SK-N-SH treated with all-trans-retinoic acid at 6 μM for 48 hours (cell line): ENCODE data around the gene PTPRT.

ENCODE experiments used
- ATAC-seq: fragments of 200-7000 bp; cut with Tn5 transposase; 3 replicates; pipeline ENCODE4 v1.9.1; 2020; ENCODE audit warnings: mild to moderate bottlenecking, moderate library complexity
- BACH2 ChIP-seq: fragments of 250-450 bp; sonication (Bioruptor Pico); IDR thresholded peaks from 2 replicates; pipeline ENCODE4 v1.9.0; 2021; ENCODE audit warnings: mild to moderate bottlenecking, borderline replicate concordance
- CREB5 ChIP-seq: fragments of 250-450 bp; sonication (Bioruptor Pico); IDR thresholded peaks from 2 replicates; pipeline ENCODE4 v1.5.1; 2020; ENCODE audit warnings: low read depth, mild to moderate bottlenecking, moderate library complexity
- CSDC2 ChIP-seq: fragments of 250-450 bp; sonication (Bioruptor Pico); IDR thresholded peaks from 2 replicates; pipeline ENCODE4 v1.5.0; 2020; ENCODE audit warnings: mild to moderate bottlenecking, moderate library complexity
- CSRNP3 ChIP-seq: fragments of 250-450 bp; sonication (Bioruptor Pico); IDR thresholded peaks from 2 replicates; pipeline ENCODE4 v1.5.1; 2021; ENCODE audit warnings: mild to moderate bottlenecking, moderate library complexity
- ESRRG ChIP-seq: fragments of 250-450 bp; sonication (Bioruptor Pico); IDR thresholded peaks from 2 replicates; pipeline ENCODE4 v1.6.1; 2021; ENCODE audit warnings: mild to moderate bottlenecking
- GLIS3 ChIP-seq: fragments of 250-450 bp; sonication (Bioruptor Pico); IDR thresholded peaks from 2 replicates; pipeline ENCODE4 v1.5.0; 2020; ENCODE audit warnings: mild to moderate bottlenecking, moderate library complexity
- ISL1 ChIP-seq: fragments of 250-450 bp; sonication (Bioruptor Pico); IDR thresholded peaks from 2 replicates; pipeline ENCODE4 v2.1.2; 2022; ENCODE audit warnings: mild to moderate bottlenecking, moderate library complexity
- OSR1 ChIP-seq: fragments of 250-450 bp; sonication (Bioruptor Pico); IDR thresholded peaks from 2 replicates; pipeline ENCODE4 v1.8.0; 2022; ENCODE audit warnings: moderate library complexity, mild to moderate bottlenecking, inconsistent platforms
- PATZ1 ChIP-seq: fragments of 250-450 bp; sonication (Bioruptor Pico); IDR thresholded peaks from 2 replicates; pipeline ENCODE4 v1.8.0; 2020; ENCODE audit warnings: mild to moderate bottlenecking, moderate library complexity, borderline replicate concordance
- POU6F1 ChIP-seq: fragments of 250-450 bp; sonication (Bioruptor Pico); IDR thresholded peaks from 2 replicates; pipeline ENCODE4 v1.8.0; 2021; ENCODE audit warnings: low read depth, mild to moderate bottlenecking, moderate library complexity, borderline replicate concordance
- PPARA ChIP-seq: fragments of 250-450 bp; sonication (Bioruptor Pico); IDR thresholded peaks from 2 replicates; pipeline ENCODE4 v1.5.0; 2020; ENCODE audit warnings: mild to moderate bottlenecking, borderline replicate concordance
- RARB ChIP-seq: fragments of 250-450 bp; sonication (Bioruptor Pico); IDR thresholded peaks from 2 replicates; pipeline ENCODE4 v1.8.0; 2021; ENCODE audit warnings: mild to moderate bottlenecking, moderate library complexity
- SNAI2 ChIP-seq: fragments of 250-450 bp; sonication (Bioruptor Pico); IDR thresholded peaks from 2 replicates; pipeline ENCODE4 v1.5.0; 2020; ENCODE audit warnings: mild to moderate bottlenecking, moderate library complexity
- TCF4 ChIP-seq: fragments of 250-450 bp; sonication (Bioruptor Pico); IDR thresholded peaks from 2 replicates; pipeline ENCODE4 v1.8.0; 2021; ENCODE audit warnings: mild to moderate bottlenecking, moderate library complexity, borderline replicate concordance
- TOX ChIP-seq: fragments of 250-450 bp; sonication (Bioruptor Pico); IDR thresholded peaks from 2 replicates; pipeline ENCODE4 v1.8.0; 2021; ENCODE audit warnings: mild to moderate bottlenecking, moderate library complexity, borderline replicate concordance
- TSHZ2 ChIP-seq: fragments of 250-450 bp; sonication (Bioruptor Pico); IDR thresholded peaks from 2 replicates; pipeline ENCODE4 v1.5.0; 2020; ENCODE audit warnings: mild to moderate bottlenecking, moderate library complexity
- ZC3H10 ChIP-seq: fragments of 250-450 bp; sonication (Bioruptor Pico); IDR thresholded peaks from 2 replicates; pipeline ENCODE4 v1.5.1; 2021; ENCODE audit warnings: mild to moderate bottlenecking, moderate library complexity
- ZFP3 ChIP-seq: fragments of 250-450 bp; sonication (Bioruptor Pico); IDR thresholded peaks from 2 replicates; pipeline ENCODE4 v1.5.0; 2020; ENCODE audit warnings: mild to moderate bottlenecking, moderate library complexity
- ZFP30 ChIP-seq: fragments of 450-650 bp; formaldehyde crosslinking; IDR thresholded peaks from 2 replicates; pipeline ENCODE4 v1.5.0; 2022; ENCODE audit warnings: mild to moderate bottlenecking, moderate library complexity
- ZNF70 ChIP-seq: fragments of 450-650 bp; formaldehyde crosslinking; IDR thresholded peaks from 2 replicates; pipeline ENCODE4 v1.5.0; 2020; ENCODE audit warnings: mild to moderate bottlenecking, moderate library complexity
- ZNF8 ChIP-seq: fragments of 450-650 bp; formaldehyde crosslinking; IDR thresholded peaks from 2 replicates; pipeline ENCODE4 v1.5.0; 2020; ENCODE audit warnings: mild to moderate bottlenecking, moderate library complexity

Gene PTPRT

GRCh38 chr20:42588847-42589246 is 600.9 kb downstream of the PTPRT start:
- no peak for ATAC-seq
- TF ChIP-seq ESRRG: no peak
- no peak for TF ChIP-seq ZFP3 (CRISPR knock-in tag)
- no peak for TF ChIP-seq CSRNP3
- TF ChIP-seq SNAI2 (CRISPR knock-in tag): no peak
- no peak for TF ChIP-seq ZC3H10 (CRISPR knock-in tag)
- no peak for TF ChIP-seq GLIS3 (CRISPR knock-in tag)
- no peak for TF ChIP-seq CSDC2 (CRISPR knock-in tag)
- no peak for TF ChIP-seq TCF4 (CRISPR knock-in tag)
- TF ChIP-seq POU6F1: no peak
- TF ChIP-seq OSR1 (CRISPR knock-in tag): no peak
- no peak for TF ChIP-seq PATZ1 (CRISPR knock-in tag)
- no peak for TF ChIP-seq CREB5
- TF ChIP-seq ZNF70: no peak
- no peak for TF ChIP-seq TSHZ2 (CRISPR knock-in tag)
- TF ChIP-seq BACH2 (CRISPR knock-in tag): no peak
- TF ChIP-seq ZFP30 (CRISPR knock-in tag): no peak
- no peak for TF ChIP-seq PPARA (CRISPR knock-in tag)
- TF ChIP-seq RARB: no peak
- no peak for TF ChIP-seq ZNF8 (CRISPR knock-in tag)

- TF ChIP-seq ZC3H10 (CRISPR knock-in tag) (no peak), OSR1 (CRISPR knock-in tag) (no peak)
- no peak for ATAC-seq
Observed at GRCh38 chr20:42587427-42587826, 602.3 kb downstream of the PTPRT start.

GRCh38 chr20:42581311-42581710 is 608.4 kb downstream of the PTPRT start:
- TF ChIP-seq ISL1: no peak
- TF ChIP-seq ZNF8 (CRISPR knock-in tag): no peak
- TF ChIP-seq CSRNP3: no peak
- no peak for TF ChIP-seq POU6F1
- TF ChIP-seq ZFP3 (CRISPR knock-in tag): no peak
- no peak for TF ChIP-seq ZNF70
- no peak for TF ChIP-seq TOX (CRISPR knock-in tag)
- TF ChIP-seq SNAI2 (CRISPR knock-in tag): no peak
- TF ChIP-seq BACH2 (CRISPR knock-in tag): no peak
- TF ChIP-seq ZFP30 (CRISPR knock-in tag): no peak
- ATAC-seq: no peak
